HepG2 (cell line): Measurements from ENCODE around the gene RHBDD1. TPM values are rescaled to one million over a fixed set of nuclear protein-coding genes. Genes with fewer than 3 reads are reported as not detected.

Experiments used
- ATAC-seq: fragments of 200-7000 bp; cut with Tn5 transposase; 3 replicates; pipeline ENCODE4 v1.9.1; 2020; ENCODE audit warnings: mild to moderate bottlenecking, moderate library complexity
- BruUV-seq: library from RNA; stranded (reverse); fragments of 400-500 nt; replicated peaks from 2 replicates; lab custom pipeline; 2021; lab: Mats Ljungman, UMichigan
- CTCF ChIA-PET: fragments of 300-600 bp; formaldehyde crosslinking; extraction: SDS; loops from one replicate; lab custom pipeline; 2021; ENCODE audit warnings: low total read pairs, inconsistent platforms, low intra/inter-chr PET ratio; lab: Yijun Ruan, JAX
- POLR2A ChIA-PET: fragments of 350-600 bp; sonication (Branson Sonifier 250); formaldehyde crosslinking; loops from one replicate; lab custom pipeline; 2020; ENCODE audit warnings: antibody characterized with exemption, inconsistent platforms; lab: Yijun Ruan, JAX
- DNase-seq: peaks from one replicate; pipeline ENCODE4 v3.0.0-alpha.2; 2015; ENCODE audit warnings: low spot score
- FAIRE-seq: peaks from 3 replicates; lab custom pipeline; 2011; peaks lifted over from hg19 to GRCh38; lab: Jason Lieb, UNC
- H2AFZ ChIP-seq: one replicate; pipeline ENCODE4 v1.6.1; 2011; ENCODE audit warnings: low read length, inconsistent platforms
- H3K27ac ChIP-seq: fragments of 300-600 bp; 3 replicates; pipeline ENCODE4 v1.8.0; 2011; ENCODE audit warnings: mixed run types, mild to moderate bottlenecking, mixed read lengths, low read length, inconsistent platforms; ENCODE audit not compliant: insufficient read depth; ENCODE audit errors: extremely low read length
- H3K27me3 ChIP-seq, 2 experiments: fragments of 200-600 bp in 1 of 2; 2 replicates in 1 of 2; 3 replicates in 1 of 2; pipeline versions ENCODE4 v1.6.0 to v1.8.0; 2011; ENCODE audit warnings: low read length in 2 of 2, mild to moderate bottlenecking in 2 of 2, moderate library complexity in 2 of 2, inconsistent platforms in 1 of 2; ENCODE audit not compliant: insufficient read depth in 2 of 2, control insufficient read depth in 1 of 2
- H3K36me3 ChIP-seq, 2 experiments: fragments of 200-600 bp in 1 of 2; replicated peaks in 1 of 2; 2 replicates in 1 of 2; 3 replicates in 1 of 2; pipeline versions ENCODE4 v1.5.1 to v1.8.0; 2011; ENCODE audit warnings: low read length in 2 of 2, inconsistent platforms in 1 of 2; ENCODE audit not compliant: insufficient read depth in 2 of 2, control insufficient read depth in 1 of 2
- H3K4me1 ChIP-seq: 2 replicates; pipeline ENCODE4 v1.5.1; 2012; ENCODE audit warnings: low read length, inconsistent platforms; ENCODE audit not compliant: insufficient read depth
- H3K4me2 ChIP-seq: 2 replicates; pipeline ENCODE4 v1.6.0; 2011; ENCODE audit warnings: low read depth, low read length, inconsistent platforms
- H3K4me3 ChIP-seq, 3 experiments: fragments of 200-600 bp in 1 of 3; sonication (generic), shearing (Covaris generic) in 1 of 3; replicated peaks in 1 of 3; 2 replicates each; pipeline ENCODE4 v1.5.1; 2011 to 2016; ENCODE audit warnings: low read length in 3 of 3, inconsistent platforms in 2 of 3, low read depth in 2 of 3, mild to moderate bottlenecking in 2 of 3, control low read depth in 1 of 3, mixed read lengths in 1 of 3; ENCODE audit not compliant: insufficient read depth in 1 of 3
- H3K79me2 ChIP-seq: one replicate; pipeline ENCODE4 v1.6.1; 2011; ENCODE audit warnings: low read length, inconsistent platforms; ENCODE audit not compliant: insufficient read depth
- H3K9ac ChIP-seq: 2 replicates; pipeline ENCODE4 v1.6.0; 2011; ENCODE audit warnings: mild to moderate bottlenecking, low read depth, low read length, inconsistent platforms; ENCODE audit not compliant: insufficient read depth
- H3K9me3 ChIP-seq: 2 replicates; pipeline ENCODE4 v1.5.1; 2012; ENCODE audit warnings: mild to moderate bottlenecking, low read length
- H4K20me1 ChIP-seq: 2 replicates; pipeline ENCODE4 v1.6.0; 2011; ENCODE audit warnings: inconsistent platforms, mild to moderate bottlenecking, low read length, moderate library complexity; ENCODE audit not compliant: insufficient read depth
- EP300 ChIP-seq, 3 experiments: sonication (generic) in 1 of 3; formaldehyde crosslinking in 1 of 3; IDR thresholded peaks; 2 replicates each; pipeline versions ENCODE4 v1.5.1 to v1.6.1; 2011 to 2020; ENCODE audit warnings: low read depth in 2 of 3, low read length in 2 of 3, borderline replicate concordance in 1 of 3, improper control_type of control experiment in 1 of 3, mild to moderate bottlenecking in 1 of 3, missing genetic modification reagents in 1 of 3, moderate library complexity in 1 of 3
- FOXA1 ChIP-seq, 2 experiments: fragments of 450-650 bp in 1 of 2; sonication (generic) in 1 of 2; formaldehyde crosslinking in 1 of 2; IDR thresholded peaks; 2 replicates each; pipeline versions ENCODE4 v1.4.0 to v1.6.1; 2016 to 2020; ENCODE audit warnings: missing genetic modification reagents in 1 of 2
- FOXK2 ChIP-seq: fragments of 450-650 bp; IDR thresholded peaks from 2 replicates; pipeline ENCODE4 v1.6.1; 2016
- HDAC1 ChIP-seq: sonication (generic); formaldehyde crosslinking; IDR thresholded peaks from 2 replicates; pipeline ENCODE4 v1.5.1; 2020; ENCODE audit warnings: mild to moderate bottlenecking, missing genetic modification reagents
- KAT2B ChIP-seq: fragments of 150-350 bp; IDR thresholded peaks from 2 replicates; pipeline ENCODE4 v1.6.1; 2014; ENCODE audit warnings: low read depth, low read length, borderline replicate concordance
- RORA ChIP-seq: sonication (generic); formaldehyde crosslinking; IDR thresholded peaks from 2 replicates; pipeline ENCODE4 v1.5.0; 2020; ENCODE audit warnings: mild to moderate bottlenecking, missing genetic modification reagents, moderate library complexity
- SATB2 ChIP-seq: sonication (generic); formaldehyde crosslinking; IDR thresholded peaks from 2 replicates; pipeline ENCODE4 v1.5.0; 2020; ENCODE audit warnings: missing genetic modification reagents
- TBL1XR1 ChIP-seq: fragments of 150-350 bp; IDR thresholded peaks from 2 replicates; pipeline ENCODE4 v1.6.1; 2014; ENCODE audit warnings: borderline replicate concordance, low read length; ENCODE audit not compliant: partially characterized antibody
- TCF7L2 ChIP-seq: IDR thresholded peaks from 2 replicates; pipeline ENCODE4 v1.6.1; 2011; ENCODE audit warnings: mild to moderate bottlenecking, low read depth, low read length, moderate library complexity
- ZBTB7A ChIP-seq: sonication (generic); formaldehyde crosslinking; IDR thresholded peaks from 2 replicates; pipeline ENCODE4 v1.8.0; 2022; ENCODE audit warnings: mild to moderate bottlenecking, missing genetic modification reagents
- ZFP1 ChIP-seq: IDR thresholded peaks from 2 replicates; pipeline ENCODE4 v1.6.1; 2016
- ZNF230 ChIP-seq: sonication (generic); formaldehyde crosslinking; IDR thresholded peaks from 2 replicates; pipeline ENCODE4 v1.4.0; 2020; ENCODE audit warnings: mild to moderate bottlenecking, missing genetic modification reagents
- ZNF280D ChIP-seq: sonication (generic); formaldehyde crosslinking; IDR thresholded peaks from 2 replicates; pipeline ENCODE4 v1.5.1; 2020; ENCODE audit warnings: mild to moderate bottlenecking, missing genetic modification reagents
- ZNF616 ChIP-seq: sonication (generic); formaldehyde crosslinking; IDR thresholded peaks from 2 replicates; pipeline ENCODE4 v1.5.0; 2020; ENCODE audit warnings: low read depth, mild to moderate bottlenecking, missing genetic modification reagents
- WGBS: methylation state at CpG from one replicate; pipeline ENCODE4 v1.1.6; 2017; ENCODE audit warnings: low lambda C conversion rate; 5-methylcytosine and 5-hydroxymethylcytosine counted together
- in situ Hi-C: cut with HindIII; loops from 2 replicates; pipeline ENCODE4 v1.10.0; 2017; ENCODE audit warnings: low pct_unique_long_range_greater_than_20kb; ENCODE audit not compliant: extremely low pct_ligation_motif_present
- intact Hi-C: fragments of 100-400 bp; cut with micrococcal nuclease; formaldehyde crosslinking; loops from one replicate; pipeline ENCODE4 v1.10.0; 2022; ENCODE audit not compliant: unreplicated experiment
- polyA plus RNA-seq, 8 experiments: library from polyadenylated mRNA; depleted of rRNA in 3 of 8; stranded (reverse) in 7 of 8; unstranded in 1 of 8; fragments of >200 nt; fragmentation: Illumina TruSeq in 4 of 8; extraction: Trizol in 4 of 8; gene quantifications; 2 replicates each; pipeline versions ENCODE4 v1.2.1 to v1.2.3, GENCODE V29; 2011 to 2016; ENCODE audit warnings: low read depth in 4 of 8, missing spikeins in 1 of 8, mixed read lengths in 1 of 8; ENCODE audit not compliant: insufficient read depth in 1 of 8
- total RNA-seq, 5 experiments: library from RNA; depleted of rRNA; stranded (reverse); fragments of >200 nt; fragmentation: Illumina TruSeq; extraction: Trizol; gene quantifications; 2 replicates each; pipeline ENCODE4 v1.2.3, GENCODE V29; 2016; ENCODE audit warnings: low read depth in 1 of 5

Gene RHBDD1
- total and polyA plus RNA-seq, 2 of the 13 experiments (the other 11 are each of a cell fraction or from before 2014, with no cell fraction given): 8.2 to 9.5 TPM

GRCh38 chr2:226888971-226889370, 53.1 kb downstream of the RHBDD1 start:
- DNase-seq (no peak), ATAC-seq (no peak), FAIRE-seq (no peak)
- ChIA-PET CTCF (no interaction called here), POLR2A (no interaction called here)
- Histone ChIP-seq H3K4me2 (no peak overlapping the region), H3K79me2 (no peaks in the 10 kb centered on the region), H3K27ac (no peak overlapping the region), H4K20me1 (no peaks in the 10 kb centered on the region), H3K36me3 (no peaks in the 10 kb centered on the region), H3K9ac (no peak overlapping the region), H3K4me3 (no peak overlapping the region), H3K4me1 (no peaks in the 10 kb centered on the region), H2AFZ (no peak overlapping the region), H3K9me3 (no peaks in the 10 kb centered on the region), H3K27me3 (no peaks in the 10 kb centered on the region)
- BruUV-seq: no TSS peak
- intact Hi-C loops (no loop called here), in situ Hi-C loops (no loop called here)
- 51% methylated on average over 4 of the region's 4 CpGs for WGBS
- TF ChIP-seq FOXA1 (IDR thresholded peaks at IDR 0.05) (no peak), FOXA1 (CRISPR knock-in tag; IDR thresholded peaks at IDR 0.05) (no peak), RORA (no peak), FOXK2 (no peak), ZFP1 (no peak), SATB2 (CRISPR knock-in tag) (no peak)

DNA sequence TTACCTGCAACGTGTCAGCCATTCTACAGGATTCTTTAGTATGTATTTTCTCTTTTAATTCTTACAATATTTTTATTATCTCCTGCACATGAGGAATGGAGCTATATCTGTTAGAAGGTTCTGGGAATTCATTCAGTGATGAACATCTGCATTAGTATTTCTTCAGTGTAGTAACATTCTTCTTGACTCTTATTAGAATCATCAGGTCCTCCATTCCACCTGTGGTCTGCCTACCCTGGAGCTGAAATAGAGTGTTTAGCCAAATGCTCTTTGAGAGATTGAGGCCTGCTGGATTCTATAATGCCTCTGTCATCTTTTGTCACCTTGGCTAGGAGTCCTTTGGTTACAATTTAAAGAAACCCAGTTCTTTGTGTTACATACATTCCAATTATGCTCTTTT, 54.4 kb downstream of the RHBDD1 start:
- intact Hi-C loops: no loop called here
- in situ Hi-C loops: no loop called here
- FAIRE-seq: no peak
- no peak for ATAC-seq
- BruUV-seq: no TSS peak
- no peak overlapping the region for H3K9ac ChIP-seq
- H3K27me3 ChIP-seq: no peaks in the 10 kb centered on the region
- CTCF ChIA-PET: no interaction called here
- no peaks in the 10 kb centered on the region for H3K9me3 ChIP-seq
- POLR2A ChIA-PET: no interaction called here
- H2AFZ ChIP-seq: no peak overlapping the region
- no peak overlapping the region for H3K4me2 ChIP-seq
- TF ChIP-seq ZNF230 (no peak), KAT2B (no peak), ZBTB7A (no peak), TCF7L2 (no peak), TBL1XR1 (no peak), ZNF616 (CRISPR knock-in tag) (no peak), ZNF280D (CRISPR knock-in tag) (no peak), EP300 (IDR thresholded peaks at IDR 0.05; ENCODE audit: low read depth in 2 of 2, low read length in 2 of 2) (no peak), EP300 (CRISPR knock-in tag; IDR thresholded peaks at IDR 0.05; ENCODE audit: borderline replicate concordance) (no peak), HDAC1 (no peak)
- TF ChIP-seq, all 625 proteins: peak for 0
- no peak overlapping the region for H3K27ac ChIP-seq
- H3K79me2 ChIP-seq: no peaks in the 10 kb centered on the region
- H3K4me3 ChIP-seq: no peak overlapping the region
- H3K36me3 ChIP-seq: no peaks in the 10 kb centered on the region
- H3K4me1 ChIP-seq: no peaks in the 10 kb centered on the region
- no peak for DNase-seq
- WGBS: 33% methylated on average over 1 of the region's 1 CpG
- no peaks in the 10 kb centered on the region for H4K20me1 ChIP-seq
